HCT116 (cell line): ENCODE results near the gene THNSL1. TPM values are rescaled to one million over a fixed set of nuclear protein-coding genes. Genes with fewer than 3 reads are reported as not detected.

Source experiments
- ATAC-seq: fragments of 200-7000 bp; cut with Tn5 transposase; 2 replicates; pipeline ENCODE4 v1.9.1; 2020; ENCODE audit warnings: mild to moderate bottlenecking, moderate library complexity
- BruUV-seq: library from RNA; stranded (reverse); fragments of 400-500 nt; replicated peaks from 2 replicates; lab custom pipeline; 2021; lab: Mats Ljungman, UMichigan
- CTCF ChIA-PET: fragments of 300-600 bp; sonication (Branson Sonifier 250); formaldehyde crosslinking; loops from one replicate; lab custom pipeline; 2021; ENCODE audit warnings: antibody characterized with exemption; lab: Charles Lee
- POLR2A ChIA-PET: fragments of 300-600, 350-600 bp; sonication (Branson Sonifier 250); formaldehyde crosslinking; loops from one replicate; lab custom pipeline; 2021; ENCODE audit warnings: antibody characterized with exemption; lab: Charles Lee
- RAD21 ChIA-PET, 2 experiments: fragments of 300-600 bp; sonication (Branson Sonifier 250); formaldehyde crosslinking; loops; one replicate each; lab custom pipeline; 2023; ENCODE audit warnings: low total read pairs in 2 of 2; ENCODE audit not compliant: uncharacterized antibody in 2 of 2, unreplicated experiment in 2 of 2, low non-redundant PET in 1 of 2; lab: Charles Lee
- DNase-seq: peaks from one replicate; pipeline ENCODE4 v3.0.0-alpha.2; 2010; ENCODE audit warnings: low read depth, low spot score
- H2AFZ ChIP-seq: fragments of 200-600 bp; shearing (Covaris generic), sonication (generic); 2 replicates; pipeline ENCODE4 v1.6.1; 2017; ENCODE audit warnings: low read depth, mixed run types, mixed read lengths, antibody characterized with exemption, low read length; ENCODE audit not compliant: poor library complexity, severe bottlenecking
- H3K27ac ChIP-seq: 2 replicates; pipeline ENCODE4 v1.5.1; 2012; ENCODE audit warnings: low read depth, low read length
- H3K27me3 ChIP-seq: fragments of 200-600 bp; sonication (generic); 2 replicates; pipeline ENCODE4 v1.6.1; 2016; ENCODE audit warnings: mixed run types, low read length, mixed read lengths; ENCODE audit not compliant: insufficient read depth
- H3K36me3 ChIP-seq, 2 experiments: fragments of 200-500 bp in 1 of 2; fragments of 200-600 bp in 1 of 2; sonication (Bioruptor generic) in 1 of 2; sonication (generic) in 1 of 2; 2 replicates each; pipeline versions ENCODE4 v1.5.1 to v1.6.1; 2014 to 2016; ENCODE audit warnings: low read length in 2 of 2, inconsistent platforms in 1 of 2, mixed read lengths in 1 of 2, mixed run types in 1 of 2; ENCODE audit not compliant: insufficient read depth in 2 of 2, control insufficient read depth in 1 of 2
- H3K4me1 ChIP-seq, 2 experiments: fragments of 200-600 bp in 1 of 2; sonication (generic) in 1 of 2; 2 replicates each; pipeline versions ENCODE4 v1.5.1 to v1.6.1; 2012 to 2017; ENCODE audit warnings: low read length in 2 of 2, inconsistent platforms in 1 of 2, mild to moderate bottlenecking in 1 of 2, mixed read lengths in 1 of 2, mixed run types in 1 of 2, moderate library complexity in 1 of 2; ENCODE audit not compliant: insufficient read depth in 2 of 2, control insufficient read depth in 1 of 2
- H3K4me2 ChIP-seq: fragments of 200-600 bp; sonication (generic); 2 replicates; pipeline ENCODE4 v1.6.1; 2017; ENCODE audit warnings: mixed run types, low read length, mixed read lengths
- H3K4me3 ChIP-seq, 2 experiments: fragments of 200-600 bp in 1 of 2; sonication (generic) in 1 of 2; replicated peaks in 1 of 2; 2 replicates each; pipeline ENCODE4 v1.5.1; 2011 to 2016; ENCODE audit warnings: low read length in 2 of 2, control low read depth in 1 of 2, low read depth in 1 of 2, mild to moderate bottlenecking in 1 of 2, mixed read lengths in 1 of 2, mixed run types in 1 of 2
- H3K79me2 ChIP-seq: fragments of 200-600 bp; sonication (generic); 2 replicates; pipeline ENCODE4 v1.6.1; 2017; ENCODE audit warnings: mild to moderate bottlenecking, mixed run types, low read length, moderate library complexity, mixed read lengths; ENCODE audit not compliant: insufficient read depth
- H3K9ac ChIP-seq: fragments of 200-600 bp; sonication (generic); 2 replicates; pipeline ENCODE4 v1.6.1; 2016; ENCODE audit warnings: low read length, mixed read lengths
- H3K9me2 ChIP-seq: fragments of 200-600 bp; sonication (generic), shearing (Covaris generic); 2 replicates; pipeline ENCODE4 v1.6.1; 2017; ENCODE audit warnings: mixed run types, mild to moderate bottlenecking, moderate library complexity; ENCODE audit not compliant: insufficient read depth
- H3K9me3 ChIP-seq, 2 experiments: fragments of 200-500 bp in 1 of 2; fragments of 200-600 bp in 1 of 2; sonication (Bioruptor generic) in 1 of 2; sonication (generic) in 1 of 2; 2 replicates each; pipeline ENCODE4 v1.6.1; 2014 to 2017; ENCODE audit warnings: low read length in 2 of 2, mixed read lengths in 2 of 2, inconsistent platforms in 1 of 2, low read depth in 1 of 2, mild to moderate bottlenecking in 1 of 2, mixed run types in 1 of 2, moderate library complexity in 1 of 2; ENCODE audit not compliant: control insufficient read depth in 1 of 2, insufficient read depth in 1 of 2
- H4K20me1 ChIP-seq: fragments of 200-600 bp; sonication (generic), shearing (Covaris generic); 2 replicates; pipeline ENCODE4 v1.6.1; 2017; ENCODE audit warnings: mixed run types, mild to moderate bottlenecking, moderate library complexity; ENCODE audit not compliant: insufficient read depth
- ATF3 ChIP-seq: IDR thresholded peaks from 2 replicates; pipeline ENCODE4 v1.6.1; 2012
- CEBPB ChIP-seq: IDR thresholded peaks from 2 replicates; pipeline ENCODE4 v1.6.1; 2012; ENCODE audit warnings: low read depth
- CTCF ChIP-seq, 3 experiments: fragments of 200-600 bp in 1 of 3; sonication (generic) in 1 of 3; IDR thresholded peaks in 2 of 3; conservative IDR thresholded peaks in 1 of 3; 2 replicates each; pipeline ENCODE4 v1.5.1; 2012 to 2017; ENCODE audit warnings: low read depth in 2 of 3, low read length in 2 of 3, antibody characterized with exemption in 1 of 3, borderline replicate concordance in 1 of 3, control low read depth in 1 of 3, mild to moderate bottlenecking in 1 of 3, mixed read lengths in 1 of 3, mixed run types in 1 of 3, moderate library complexity in 1 of 3; ENCODE audit not compliant: insufficient read depth in 1 of 3
- EGR1 ChIP-seq: IDR thresholded peaks from 2 replicates; pipeline ENCODE4 v1.6.1; 2012; ENCODE audit warnings: low read depth
- EZH2phosphoT487 ChIP-seq: fragments of 200-600 bp; IDR thresholded peaks from 2 replicates; pipeline ENCODE4 v1.6.1; 2018; ENCODE audit warnings: antibody characterized with exemption, borderline replicate concordance
- FOSL1 ChIP-seq: IDR thresholded peaks from 2 replicates; pipeline ENCODE4 v1.6.1; 2012; ENCODE audit warnings: low read depth
- JUND ChIP-seq: IDR thresholded peaks from 2 replicates; pipeline ENCODE4 v1.6.1; 2012
- MAX ChIP-seq: IDR thresholded peaks from 2 replicates; pipeline ENCODE4 v1.6.1; 2012
- POLR2A ChIP-seq: IDR thresholded peaks from 2 replicates; pipeline ENCODE4 v1.7.0; 2011; ENCODE audit warnings: borderline replicate concordance; ENCODE audit not compliant: insufficient read depth, insufficient read length; ENCODE audit errors: extremely low read depth
- POLR2AphosphoS5 ChIP-seq: IDR thresholded peaks from 2 replicates; pipeline ENCODE4 v1.6.1; 2011; ENCODE audit warnings: mild to moderate bottlenecking, low read depth, low read length, moderate library complexity
- RAD21 ChIP-seq: IDR thresholded peaks from 2 replicates; pipeline ENCODE4 v1.6.1; 2012; ENCODE audit warnings: low read depth, mild to moderate bottlenecking
- REST ChIP-seq: IDR thresholded peaks from 2 replicates; pipeline ENCODE4 v1.6.1; 2012; ENCODE audit warnings: low read depth
- SRF ChIP-seq: IDR thresholded peaks from 2 replicates; pipeline ENCODE4 v1.6.1; 2012; ENCODE audit warnings: low read depth
- TCF7L2 ChIP-seq: IDR thresholded peaks from 2 replicates; pipeline ENCODE4 v1.7.0; 2011; ENCODE audit warnings: borderline replicate concordance, inconsistent platforms; ENCODE audit not compliant: insufficient read depth, insufficient read length; ENCODE audit errors: extremely low read depth
- YY1 ChIP-seq: IDR thresholded peaks from 2 replicates; pipeline ENCODE4 v1.6.1; 2011; ENCODE audit warnings: low read length, low read depth, moderate library complexity, mild to moderate bottlenecking; ENCODE audit not compliant: insufficient replicate concordance; ENCODE audit errors: extremely low read depth
- ZBTB33 ChIP-seq: IDR thresholded peaks from 2 replicates; pipeline ENCODE4 v1.6.1; 2011; ENCODE audit warnings: mild to moderate bottlenecking, low read length, moderate library complexity; ENCODE audit not compliant: insufficient replicate concordance; ENCODE audit errors: extremely low read depth
- ZFX ChIP-seq: fragments of 450-650 bp; IDR thresholded peaks from 2 replicates; pipeline ENCODE4 v1.6.1; 2017
- intact Hi-C: fragments of 100-400 bp; cut with micrococcal nuclease; formaldehyde crosslinking; loops from 2 replicates; pipeline ENCODE4 v1.10.0; 2022
- total RNA-seq: library from RNA; stranded (reverse); gene quantifications from one replicate; pipeline ENCODE4 v1.2.1, GENCODE V29; 2021; ENCODE audit not compliant: unreplicated experiment

Gene THNSL1
- total RNA-seq, 1 experiment from 2014 or later: 7.7 TPM

GRCh38 chr10:24984906-24985305, 31.5 kb upstream of the THNSL1 start:
- no TSS peak for BruUV-seq
- Histone ChIP-seq H3K9ac (no peak overlapping the region), H3K36me3 (no peaks in the 10 kb centered on the region), H3K4me2 (no peak overlapping the region)
- CTCF ChIA-PET: no interaction called here
- RAD21 ChIA-PET: no interaction called here
- TF ChIP-seq YY1: no peak
- no peak for TF ChIP-seq JUND
- no peak for TF ChIP-seq REST
- TF ChIP-seq POLR2AphosphoS5: no peak
- no peak for TF ChIP-seq MAX
- TF ChIP-seq EGR1: no peak
- no peak for TF ChIP-seq FOSL1
- no peak for TF ChIP-seq EZH2phosphoT487
- no peak for TF ChIP-seq CEBPB
- no peak for TF ChIP-seq RAD21
- no peak for TF ChIP-seq ZFX
- no peak for TF ChIP-seq ATF3
- no peak for TF ChIP-seq TCF7L2
- no peak for TF ChIP-seq POLR2A
- TF ChIP-seq SRF: no peak
- no peak for TF ChIP-seq CTCF (IDR thresholded peaks at IDR 0.05 in 2 of 3, conservative IDR thresholded peaks at IDR 0.05 in 1 of 3; ENCODE audit: borderline replicate concordance in 1 of 3, insufficient read depth in 1 of 3, low read depth in 2 of 3, low read length in 2 of 3)
- no peak for TF ChIP-seq ZBTB33
- TF ChIP-seq, all 23 proteins: peak for 0
- H3K4me3 ChIP-seq: no peak overlapping the region
- H2AFZ ChIP-seq: no peak overlapping the region
- H3K4me1 ChIP-seq: no peaks in the 10 kb centered on the region
- DNase-seq: no peak
- no peaks in the 10 kb centered on the region for H4K20me1 ChIP-seq
- H3K27me3 ChIP-seq: no peaks in the 10 kb centered on the region
- intact Hi-C loops: no loop called here
- H3K79me2 ChIP-seq: no peaks in the 10 kb centered on the region
- no peak overlapping the region for H3K27ac ChIP-seq
- no peak for ATAC-seq
- no peaks in the 10 kb centered on the region for H3K9me2 ChIP-seq
- POLR2A ChIA-PET: no interaction called here
- H3K9me3 ChIP-seq: no peaks in the 10 kb centered on the region
